Measurements from ENCODE around the gene MRPS5.

DNA sequence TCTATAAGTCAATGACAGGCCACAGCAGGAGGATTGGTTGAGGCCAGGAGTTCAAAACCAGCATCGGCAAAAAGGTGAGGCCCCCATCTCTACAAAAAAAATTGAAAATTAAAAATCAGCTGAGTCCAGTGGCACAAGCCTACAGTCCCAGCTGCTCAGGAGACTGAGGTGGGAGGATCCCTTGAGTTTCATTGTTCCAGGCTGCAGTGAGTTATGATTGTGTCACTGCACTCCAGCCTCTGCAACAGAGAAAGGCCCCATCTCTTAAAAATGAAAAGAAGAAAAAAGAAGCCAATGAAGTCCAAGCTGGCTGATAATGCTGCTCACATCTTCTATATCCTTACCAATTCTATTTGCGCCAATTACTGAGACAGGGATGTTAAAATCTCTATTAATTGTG lies 39.1 kb downstream of the MRPS5 start:
- TF ChIP-seq, protein P1, sequence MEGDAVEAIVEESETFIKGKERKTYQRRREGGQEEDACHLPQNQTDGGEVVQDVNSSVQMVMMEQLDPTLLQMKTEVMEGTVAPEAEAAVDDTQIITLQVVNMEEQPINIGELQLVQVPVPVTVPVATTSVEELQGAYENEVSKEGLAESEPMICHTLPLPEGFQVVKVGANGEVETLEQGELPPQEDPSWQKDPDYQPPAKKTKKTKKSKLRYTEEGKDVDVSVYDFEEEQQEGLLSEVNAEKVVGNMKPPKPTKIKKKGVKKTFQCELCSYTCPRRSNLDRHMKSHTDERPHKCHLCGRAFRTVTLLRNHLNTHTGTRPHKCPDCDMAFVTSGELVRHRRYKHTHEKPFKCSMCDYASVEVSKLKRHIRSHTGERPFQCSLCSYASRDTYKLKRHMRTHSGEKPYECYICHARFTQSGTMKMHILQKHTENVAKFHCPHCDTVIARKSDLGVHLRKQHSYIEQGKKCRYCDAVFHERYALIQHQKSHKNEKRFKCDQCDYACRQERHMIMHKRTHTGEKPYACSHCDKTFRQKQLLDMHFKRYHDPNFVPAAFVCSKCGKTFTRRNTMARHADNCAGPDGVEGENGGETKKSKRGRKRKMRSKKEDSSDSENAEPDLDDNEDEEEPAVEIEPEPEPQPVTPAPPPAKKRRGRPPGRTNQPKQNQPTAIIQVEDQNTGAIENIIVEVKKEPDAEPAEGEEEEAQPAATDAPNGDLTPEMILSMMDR (IDR thresholded peaks at IDR 0.05), result no peak
- no peak for TF ChIP-seq EZH2 (IDR thresholded peaks at IDR 0.05)
- TF ChIP-seq EZH2phosphoT487 (IDR thresholded peaks at IDR 0.05), result no peak
